ENCODE results near the gene EVI5L.

The EVI5L gene

GRCh38 chr19:7861619-7862412, 31.8 kb downstream of the EVI5L start:
- DNase-seq, result no peak

- peak; percentile 82 for DNase-seq
Observed at GRCh38 chr19:7862413-7862951, 32.5 kb downstream of the EVI5L start.

GRCh38 chr19:7863157-7863970, 33.3 kb downstream of the EVI5L start:
- DNase-seq, result no peak

GRCh38 chr19:7863971-7864689, 34.1 kb downstream of the EVI5L start:
- no peak for DNase-seq

- DNase-seq, result no peak
Observed at GRCh38 chr19:7864690-7865074, 34.7 kb downstream of the EVI5L start.

GRCh38 chr19:7865262-7865911, 35.4 kb downstream of the EVI5L start:
- DNase-seq, result no peak

- no peak for DNase-seq
Observed at GRCh38 chr19:7866399-7867091, 36.5 kb downstream of the EVI5L start.

GRCh38 chr19:7867092-7867844, 37.2 kb downstream of the EVI5L start:
- no peak for DNase-seq

GRCh38 chr19:7868326-7868670, 38.3 kb downstream of the EVI5L start:
- DNase-seq, result no peak

GRCh38 chr19:7868671-7869452, 38.8 kb downstream of the EVI5L start:
- peak; percentile 87 for DNase-seq

- peak; percentile 88 for DNase-seq
Observed at GRCh38 chr19:7869453-7869909, 39.5 kb downstream of the EVI5L start.

- DNase-seq, result peak; percentile 75
Observed at GRCh38 chr19:7869910-7870511, 40.0 kb downstream of the EVI5L start.

GRCh38 chr19:7870571-7871436, 40.8 kb downstream of the EVI5L start:
- DNase-seq, result peak; percentile 82

- peak; percentile 95 for DNase-seq
Observed at GRCh38 chr19:7871437-7872305, 41.7 kb downstream of the EVI5L start.

GRCh38 chr19:7872306-7873204, 42.5 kb downstream of the EVI5L start:
- no peak for DNase-seq

GRCh38 chr19:7873304-7874075, 43.5 kb downstream of the EVI5L start:
- no peak for DNase-seq

Data from stimulated activated CD8-positive, alpha-beta memory T cell treated with anti-CD3 and anti-CD28 coated beads, Interleukin-4, amount 100 ng/mL, for 48 hours (primary cell).